DND-41 (cell line): ENCODE measurements around the gene ZSCAN1.
A peak's percentile ranks its signal among the peaks of the same experiment; 100 is the strongest.

Experiments used
- ATAC-seq: fragments of 200-7000 bp; cut with Tn5 transposase; 3 replicates; pipeline ENCODE4 v1.9.1; 2021; ENCODE audit warnings: low read depth; ENCODE audit not compliant: insufficient read depth
- DNase-seq: peaks from one replicate; pipeline ENCODE4 v3.0.0-alpha.2; 2020
- H2AFZ ChIP-seq: 2 replicates; pipeline ENCODE4 v1.6.0; 2012; ENCODE audit warnings: low read depth, low read length
- H3K27ac ChIP-seq: 2 replicates; pipeline ENCODE4 v1.5.1; 2012; ENCODE audit warnings: low read length, inconsistent platforms
- H3K27me3 ChIP-seq: fragments of 200-600 bp; sonication (generic); 2 replicates; pipeline ENCODE4 v1.6.0; 2012; ENCODE audit warnings: low read length, mild to moderate bottlenecking, inconsistent platforms; ENCODE audit not compliant: insufficient read depth, poor library complexity
- H3K36me3 ChIP-seq: 2 replicates; pipeline ENCODE4 v1.5.1; 2012; ENCODE audit warnings: low read length, inconsistent platforms; ENCODE audit not compliant: insufficient read depth
- H3K4me1 ChIP-seq: 2 replicates; pipeline ENCODE4 v1.5.1; 2012; ENCODE audit warnings: mild to moderate bottlenecking, low read length; ENCODE audit not compliant: insufficient read depth
- H3K4me2 ChIP-seq: 2 replicates; pipeline ENCODE4 v1.6.0; 2012; ENCODE audit warnings: mild to moderate bottlenecking, moderate library complexity, low read length, inconsistent platforms; ENCODE audit not compliant: insufficient read depth
- H3K4me3 ChIP-seq, 2 experiments: fragments of 200-600 bp in 1 of 2; shearing (Covaris generic) in 1 of 2; 2 replicates each; pipeline ENCODE4 v1.5.1; 2012 to 2016; ENCODE audit warnings: inconsistent platforms in 2 of 2, low read length in 2 of 2, mild to moderate bottlenecking in 2 of 2, low read depth in 1 of 2, moderate library complexity in 1 of 2
- H3K79me2 ChIP-seq: 2 replicates; pipeline ENCODE4 v1.6.0; 2012; ENCODE audit warnings: low read length, inconsistent platforms; ENCODE audit not compliant: insufficient read depth
- H3K9ac ChIP-seq: 2 replicates; pipeline ENCODE4 v1.6.0; 2012; ENCODE audit warnings: low read depth, mild to moderate bottlenecking, inconsistent platforms, low read length, moderate library complexity
- H3K9me3 ChIP-seq: 2 replicates; pipeline ENCODE4 v1.5.1; 2012; ENCODE audit warnings: low read length, moderate library complexity, mild to moderate bottlenecking, inconsistent platforms; ENCODE audit not compliant: insufficient read depth, severe bottlenecking
- H4K20me1 ChIP-seq: 2 replicates; pipeline ENCODE4 v1.6.0; 2012; ENCODE audit warnings: low read length; ENCODE audit not compliant: insufficient read depth
- CTCF ChIP-seq: IDR thresholded peaks from 2 replicates; pipeline ENCODE4 v1.5.1; 2012; ENCODE audit warnings: borderline replicate concordance, low read length, moderate library complexity, mild to moderate bottlenecking; ENCODE audit not compliant: poor library complexity, severe bottlenecking; ENCODE audit errors: extremely low read depth
- EZH2 ChIP-seq: IDR thresholded peaks from 3 replicates; pipeline ENCODE4 v1.6.1; 2012; ENCODE audit warnings: borderline replicate concordance, low read depth, mild to moderate bottlenecking, moderate library complexity, low read length, inconsistent platforms; ENCODE audit not compliant: severe bottlenecking

ZSCAN1 gene

GRCh38 chr19:58033741-58034476, at the start of gene ZSCAN1:
Gene ZSCAN1, plus strand, starts transcription at chr19:58034025. Its CDS starts 3,812 bp downstream, at chr19:58037837.
- Histone ChIP-seq H3K27ac (no peak within 1 kb of the TSS), H3K9ac (no peak within 1 kb of the TSS), H3K4me3 (no peak within 1 kb of the TSS), H3K9me3 (no peaks in the 10 kb centered on the region), H4K20me1 (no peaks in the 10 kb centered on the region), H3K27me3 (no peaks in the 10 kb centered on the region), H3K79me2 (no peaks in the 10 kb centered on the region), H3K4me1 (no peaks in the 10 kb centered on the region), H2AFZ (no peak within 1 kb of the TSS), H3K36me3 (no peaks in the 10 kb centered on the region), H3K4me2 (no peak within 1 kb of the TSS)
- ATAC-seq = no peak
- no peak for TF ChIP-seq CTCF
- TF ChIP-seq EZH2 = no peak
- no peak for DNase-seq

DNA sequence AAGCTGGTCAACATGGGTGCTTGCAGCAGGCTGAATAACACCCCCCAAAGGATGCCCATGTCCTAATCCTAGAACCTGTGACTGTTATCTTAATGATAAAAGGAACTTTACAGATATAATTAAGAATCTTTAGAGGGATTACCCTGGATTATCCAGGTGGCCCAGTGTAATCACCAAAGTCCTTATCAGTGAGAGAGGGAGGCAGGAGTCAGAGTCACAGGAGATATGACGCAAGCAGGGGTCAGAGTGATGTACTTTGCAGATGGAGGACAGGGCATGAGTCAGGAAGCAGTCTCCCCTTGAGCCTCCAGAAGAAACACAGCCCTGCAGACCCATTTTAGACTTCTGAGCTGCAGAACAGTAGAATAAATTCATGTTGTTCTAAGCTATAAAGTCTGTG, 41.0 kb upstream of the ZSCAN1 start:
- Histone ChIP-seq H3K4me2 (no peak overlapping the region), H3K27me3 (no peaks in the 10 kb centered on the region), H3K27ac (no peak overlapping the region), H4K20me1 (no peaks in the 10 kb centered on the region), H3K4me3 (no peak overlapping the region), H2AFZ (no peak overlapping the region), H3K4me1 (no peaks in the 10 kb centered on the region), H3K9me3 (peaks cover 23% of the 10 kb centered on the region), H3K9ac (no peak overlapping the region), H3K79me2 (no peaks in the 10 kb centered on the region), H3K36me3 (peaks cover 71% of the 10 kb centered on the region)
- no peak for ATAC-seq
- TF ChIP-seq EZH2 = no peak
- TF ChIP-seq CTCF = no peak
- no peak for DNase-seq

DNA sequence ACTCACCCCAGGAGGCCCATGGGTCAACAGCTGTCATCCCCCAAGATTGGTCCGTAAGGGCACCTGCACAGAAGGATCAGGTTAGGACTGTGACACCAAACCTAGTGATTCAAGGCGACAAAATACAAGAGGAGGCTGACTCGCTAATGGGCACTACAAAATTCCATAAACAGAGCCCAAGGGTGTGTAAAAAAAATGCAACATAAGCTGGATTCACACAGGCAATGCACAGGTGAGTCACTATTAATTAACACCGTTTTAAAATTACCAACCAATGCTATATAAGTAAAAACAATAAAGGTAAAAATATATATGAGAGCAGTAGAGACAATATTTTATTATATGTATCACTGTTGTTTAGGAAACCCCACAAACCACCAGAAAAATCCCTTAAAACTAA, 33.1 kb upstream of the ZSCAN1 start:
- Histone ChIP-seq H3K27me3 (no peaks in the 10 kb centered on the region), H3K79me2 (peaks cover 48% of the 10 kb centered on the region), H2AFZ (no peak overlapping the region), H3K36me3 (peaks cover 85% of the 10 kb centered on the region), H3K9ac (no peak overlapping the region), H3K4me3 (peak overlapping the region in 1 of 2 experiments; percentile 95; a peak in 2 of 4 replicates), H3K4me1 (peaks cover 51% of the 10 kb centered on the region), H3K4me2 (peak overlapping the region; percentile 91), H4K20me1 (no peaks in the 10 kb centered on the region), H3K27ac (no peak overlapping the region), H3K9me3 (peaks cover 50% of the 10 kb centered on the region)
- TF ChIP-seq CTCF = no peak
- no peak for ATAC-seq
- no peak for DNase-seq
